ENCODE measurements around the gene PCDHB1.

DNA sequence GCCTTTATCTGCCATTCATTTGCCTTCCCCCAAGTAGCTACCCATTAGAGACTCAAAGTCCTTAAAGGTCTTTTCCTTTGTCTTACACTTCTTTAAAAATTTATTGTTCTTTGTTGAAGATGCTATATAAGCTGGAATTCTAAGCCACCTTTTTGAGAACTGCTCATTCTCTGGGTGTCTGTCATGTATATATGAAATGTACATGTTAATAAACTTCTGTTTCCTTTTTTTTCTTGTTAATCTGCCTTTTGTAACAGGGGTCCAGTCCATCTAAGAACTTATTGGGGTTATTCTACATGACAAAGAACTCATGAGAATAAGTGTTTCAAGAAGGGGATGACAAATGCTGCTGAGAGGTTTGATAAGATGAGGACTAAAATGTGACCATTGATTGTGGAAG is 43.4 kb upstream of the PCDHB1 start:
- TF ChIP-seq, protein P1, sequence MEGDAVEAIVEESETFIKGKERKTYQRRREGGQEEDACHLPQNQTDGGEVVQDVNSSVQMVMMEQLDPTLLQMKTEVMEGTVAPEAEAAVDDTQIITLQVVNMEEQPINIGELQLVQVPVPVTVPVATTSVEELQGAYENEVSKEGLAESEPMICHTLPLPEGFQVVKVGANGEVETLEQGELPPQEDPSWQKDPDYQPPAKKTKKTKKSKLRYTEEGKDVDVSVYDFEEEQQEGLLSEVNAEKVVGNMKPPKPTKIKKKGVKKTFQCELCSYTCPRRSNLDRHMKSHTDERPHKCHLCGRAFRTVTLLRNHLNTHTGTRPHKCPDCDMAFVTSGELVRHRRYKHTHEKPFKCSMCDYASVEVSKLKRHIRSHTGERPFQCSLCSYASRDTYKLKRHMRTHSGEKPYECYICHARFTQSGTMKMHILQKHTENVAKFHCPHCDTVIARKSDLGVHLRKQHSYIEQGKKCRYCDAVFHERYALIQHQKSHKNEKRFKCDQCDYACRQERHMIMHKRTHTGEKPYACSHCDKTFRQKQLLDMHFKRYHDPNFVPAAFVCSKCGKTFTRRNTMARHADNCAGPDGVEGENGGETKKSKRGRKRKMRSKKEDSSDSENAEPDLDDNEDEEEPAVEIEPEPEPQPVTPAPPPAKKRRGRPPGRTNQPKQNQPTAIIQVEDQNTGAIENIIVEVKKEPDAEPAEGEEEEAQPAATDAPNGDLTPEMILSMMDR (conservative IDR thresholded peaks at IDR 0.05; ENCODE audit: low read depth in 2 of 2) = no peak
- TF ChIP-seq EZH2phosphoT487 (IDR thresholded peaks at IDR 0.05; ENCODE audit: unreplicated experiment) = no peak
- no peak for TF ChIP-seq JUNB (IDR thresholded peaks at IDR 0.05; ENCODE audit: unreplicated experiment)
- no peak for TF ChIP-seq ZNF114 (CRISPR knock-in tag; IDR thresholded peaks at IDR 0.05)
- TF ChIP-seq, protein P2, sequence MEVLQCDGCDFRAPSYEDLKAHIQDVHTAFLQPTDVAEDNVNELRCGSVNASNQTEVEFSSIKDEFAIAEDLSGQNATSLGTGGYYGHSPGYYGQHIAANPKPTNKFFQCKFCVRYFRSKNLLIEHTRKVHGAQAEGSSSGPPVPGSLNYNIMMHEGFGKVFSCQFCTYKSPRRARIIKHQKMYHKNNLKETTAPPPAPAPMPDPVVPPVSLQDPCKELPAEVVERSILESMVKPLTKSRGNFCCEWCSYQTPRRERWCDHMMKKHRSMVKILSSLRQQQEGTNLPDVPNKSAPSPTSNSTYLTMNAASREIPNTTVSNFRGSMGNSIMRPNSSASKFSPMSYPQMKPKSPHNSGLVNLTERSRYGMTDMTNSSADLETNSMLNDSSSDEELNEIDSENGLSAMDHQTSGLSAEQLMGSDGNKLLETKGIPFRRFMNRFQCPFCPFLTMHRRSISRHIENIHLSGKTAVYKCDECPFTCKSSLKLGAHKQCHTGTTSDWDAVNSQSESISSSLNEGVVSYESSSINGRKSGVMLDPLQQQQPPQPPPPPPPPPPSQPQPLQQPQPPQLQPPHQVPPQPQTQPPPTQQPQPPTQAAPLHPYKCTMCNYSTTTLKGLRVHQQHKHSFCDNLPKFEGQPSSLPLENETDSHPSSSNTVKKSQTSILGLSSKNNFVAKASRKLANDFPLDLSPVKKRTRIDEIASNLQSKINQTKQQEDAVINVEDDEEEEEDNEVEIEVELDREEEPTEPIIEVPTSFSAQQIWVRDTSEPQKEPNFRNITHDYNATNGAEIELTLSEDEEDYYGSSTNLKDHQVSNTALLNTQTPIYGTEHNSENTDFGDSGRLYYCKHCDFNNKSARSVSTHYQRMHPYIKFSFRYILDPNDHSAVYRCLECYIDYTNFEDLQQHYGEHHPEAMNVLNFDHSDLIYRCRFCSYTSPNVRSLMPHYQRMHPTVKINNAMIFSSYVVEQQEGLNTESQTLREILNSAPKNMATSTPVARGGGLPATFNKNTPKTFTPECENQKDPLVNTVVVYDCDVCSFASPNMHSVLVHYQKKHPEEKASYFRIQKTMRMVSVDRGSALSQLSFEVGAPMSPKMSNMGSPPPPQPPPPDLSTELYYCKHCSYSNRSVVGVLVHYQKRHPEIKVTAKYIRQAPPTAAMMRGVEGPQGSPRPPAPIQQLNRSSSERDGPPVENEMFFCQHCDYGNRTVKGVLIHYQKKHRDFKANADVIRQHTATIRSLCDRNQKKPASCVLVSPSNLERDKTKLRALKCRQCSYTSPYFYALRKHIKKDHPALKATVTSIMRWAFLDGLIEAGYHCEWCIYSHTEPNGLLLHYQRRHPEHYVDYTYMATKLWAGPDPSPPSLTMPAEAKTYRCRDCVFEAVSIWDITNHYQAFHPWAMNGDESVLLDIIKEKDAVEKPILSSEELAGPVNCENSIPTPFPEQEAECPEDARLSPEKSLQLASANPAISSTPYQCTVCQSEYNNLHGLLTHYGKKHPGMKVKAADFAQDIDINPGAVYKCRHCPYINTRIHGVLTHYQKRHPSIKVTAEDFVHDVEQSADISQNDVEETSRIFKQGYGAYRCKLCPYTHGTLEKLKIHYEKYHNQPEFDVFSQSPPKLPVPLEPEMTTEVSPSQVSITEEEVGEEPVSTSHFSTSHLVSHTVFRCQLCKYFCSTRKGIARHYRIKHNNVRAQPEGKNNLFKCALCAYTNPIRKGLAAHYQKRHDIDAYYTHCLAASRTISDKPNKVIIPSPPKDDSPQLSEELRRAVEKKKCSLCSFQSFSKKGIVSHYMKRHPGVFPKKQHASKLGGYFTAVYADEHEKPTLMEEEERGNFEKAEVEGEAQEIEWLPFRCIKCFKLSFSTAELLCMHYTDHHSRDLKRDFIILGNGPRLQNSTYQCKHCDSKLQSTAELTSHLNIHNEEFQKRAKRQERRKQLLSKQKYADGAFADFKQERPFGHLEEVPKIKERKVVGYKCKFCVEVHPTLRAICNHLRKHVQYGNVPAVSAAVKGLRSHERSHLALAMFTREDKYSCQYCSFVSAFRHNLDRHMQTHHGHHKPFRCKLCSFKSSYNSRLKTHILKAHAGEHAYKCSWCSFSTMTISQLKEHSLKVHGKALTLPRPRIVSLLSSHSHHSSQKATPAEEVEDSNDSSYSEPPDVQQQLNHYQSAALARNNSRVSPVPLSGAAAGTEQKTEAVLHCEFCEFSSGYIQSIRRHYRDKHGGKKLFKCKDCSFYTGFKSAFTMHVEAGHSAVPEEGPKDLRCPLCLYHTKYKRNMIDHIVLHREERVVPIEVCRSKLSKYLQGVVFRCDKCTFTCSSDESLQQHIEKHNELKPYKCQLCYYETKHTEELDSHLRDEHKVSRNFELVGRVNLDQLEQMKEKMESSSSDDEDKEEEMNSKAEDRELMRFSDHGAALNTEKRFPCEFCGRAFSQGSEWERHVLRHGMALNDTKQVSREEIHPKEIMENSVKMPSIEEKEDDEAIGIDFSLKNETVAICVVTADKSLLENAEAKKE (CRISPR knock-in tag; IDR thresholded peaks at IDR 0.05) = no peak
- TF ChIP-seq NANOG (IDR thresholded peaks at IDR 0.05; ENCODE audit: borderline replicate concordance) = no peak
- TF ChIP-seq EZH2 (IDR thresholded peaks at IDR 0.05; ENCODE audit: low read depth, unreplicated experiment) = no peak
- TF ChIP-seq CREB1 (CRISPR knock-in tag; IDR thresholded peaks at IDR 0.05; ENCODE audit: low read depth) = no peak
- TF ChIP-seq POLR2AphosphoS5 (IDR thresholded peaks at IDR 0.05; ENCODE audit: low read depth) = no peak
